HG02943 (cell line): ENCODE results near the gene LDB2.
"Not testable (repeated sequence)": the region's sequence is repeated elsewhere in the genome, so short reads cannot be mapped to it uniquely, and the experiment has no call there.

Experiments used
- ATAC-seq: cut with Tn5 transposase; IDR thresholded peaks from one replicate; pipeline ENCODE4 v1.9.1; 2021; ENCODE audit warnings: mild to moderate bottlenecking, low read depth, moderate library complexity; ENCODE audit not compliant: unreplicated experiment

LDB2 gene

GRCh38 chr4:16523526-16523925, 374.9 kb downstream of the LDB2 start:
- ATAC-seq = not testable (repeated sequence)

GRCh38 chr4:16521156-16521915, 377.1 kb downstream of the LDB2 start:
- no peak for ATAC-seq

GRCh38 chr4:16516796-16517439, 381.5 kb downstream of the LDB2 start:
- no peak for ATAC-seq

GRCh38 chr4:16513876-16514275, 384.6 kb downstream of the LDB2 start:
- no peak for ATAC-seq

GRCh38 chr4:16508968-16509367, 389.5 kb downstream of the LDB2 start:
- ATAC-seq = no peak

GRCh38 chr4:16505726-16506125, 392.7 kb downstream of the LDB2 start:
- no peak for ATAC-seq

- ATAC-seq = no peak
Observed at GRCh38 chr4:16505267-16505666, 393.2 kb downstream of the LDB2 start.

GRCh38 chr4:16503421-16504100, 394.9 kb downstream of the LDB2 start:
- ATAC-seq = no peak

- no peak for ATAC-seq
Observed at GRCh38 chr4:16498978-16499377, 399.5 kb downstream of the LDB2 start.

- no peak for ATAC-seq
Observed at GRCh38 chr4:16496501-16496900, 401.9 kb downstream of the LDB2 start.

- no peak for ATAC-seq
Observed at GRCh38 chr4:16492872-16493271, 405.6 kb downstream of the LDB2 start.

- ATAC-seq = no peak
Observed at GRCh38 chr4:16489226-16489625, 409.2 kb downstream of the LDB2 start.

GRCh38 chr4:16488084-16488483, 410.4 kb downstream of the LDB2 start:
- ATAC-seq = no peak

GRCh38 chr4:16484711-16485110, 413.7 kb downstream of the LDB2 start:
- ATAC-seq = no peak

GRCh38 chr4:16483540-16483939, 414.9 kb downstream of the LDB2 start:
- ATAC-seq = no peak

- no peak for ATAC-seq
Observed at GRCh38 chr4:16480011-16480410, 418.4 kb downstream of the LDB2 start.

- no peak for ATAC-seq
Observed at GRCh38 chr4:16472537-16472936, 425.9 kb downstream of the LDB2 start.

GRCh38 chr4:16467061-16467460, 431.4 kb downstream of the LDB2 start:
- no peak for ATAC-seq

GRCh38 chr4:16466581-16466980, 431.9 kb downstream of the LDB2 start:
- no peak for ATAC-seq

GRCh38 chr4:16464651-16465050, 433.8 kb downstream of the LDB2 start:
- no peak for ATAC-seq

- ATAC-seq = no peak
Observed at GRCh38 chr4:16462656-16463055, 435.8 kb downstream of the LDB2 start.

GRCh38 chr4:16461362-16461761, 437.1 kb downstream of the LDB2 start:
- no peak for ATAC-seq
